ENCODE results near the gene TSKU.

Gene TSKU

DNA sequence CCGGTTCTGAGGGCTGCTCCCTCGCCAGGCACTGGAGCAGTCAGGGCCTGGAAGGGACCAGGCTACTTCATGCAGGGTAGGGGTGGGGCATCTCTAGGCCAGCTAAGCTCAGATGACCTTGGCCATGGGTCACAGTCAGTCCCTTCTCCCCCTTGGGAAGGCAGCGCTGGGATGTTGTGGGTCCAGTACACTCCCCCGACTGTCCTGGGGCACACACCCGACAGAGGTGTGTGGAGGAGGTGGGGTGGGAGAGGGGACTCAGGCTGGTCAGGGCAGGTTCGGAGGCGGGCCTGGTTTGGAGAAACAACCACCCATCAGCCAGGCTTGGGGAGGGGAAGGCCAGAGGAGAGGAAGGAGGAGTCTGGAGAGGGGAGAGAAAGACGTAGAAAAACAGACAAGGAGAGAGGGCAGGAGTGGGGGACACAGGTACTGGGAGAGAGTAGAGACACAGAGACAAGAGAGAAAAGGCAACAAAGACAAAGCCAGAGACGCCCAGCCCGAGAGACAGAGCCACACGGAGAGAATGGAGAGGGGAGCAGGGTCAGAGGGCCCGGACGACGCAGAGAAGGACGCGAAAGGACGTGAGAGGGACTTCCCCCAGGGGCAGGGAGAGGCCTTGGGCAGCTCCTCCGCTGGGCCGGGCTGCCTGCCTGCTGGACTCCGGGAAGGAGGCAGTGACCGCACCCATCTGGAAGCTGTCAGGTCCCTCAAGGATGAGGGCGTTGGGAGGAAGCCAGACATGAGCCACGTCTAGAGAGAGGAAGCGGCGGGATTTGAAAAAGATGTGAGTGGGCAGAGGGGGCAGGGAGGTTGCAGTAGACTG, 30.6 kb upstream of the TSKU start:
- DNase-seq: no peak

DNA sequence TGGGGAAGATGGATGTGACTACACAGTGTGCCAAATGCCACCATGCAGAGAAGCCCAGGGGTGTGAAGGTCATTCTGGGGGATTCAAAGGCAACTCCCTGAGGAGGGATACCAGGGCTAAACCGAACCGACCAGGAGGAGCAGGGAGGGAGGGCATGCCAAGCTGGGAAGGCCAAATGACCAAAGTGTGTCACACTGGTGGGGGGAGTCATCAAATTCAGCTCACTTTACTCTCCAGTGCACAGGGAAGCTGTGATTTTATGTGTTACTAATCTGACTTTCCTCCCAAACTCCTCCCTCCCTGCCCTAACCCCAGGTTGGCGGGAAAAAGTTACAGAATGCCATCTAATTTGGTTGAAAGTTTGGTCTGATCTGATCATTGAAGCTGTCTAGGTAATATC, 29.7 kb upstream of the TSKU start:
- DNase-seq: no peak

DNA sequence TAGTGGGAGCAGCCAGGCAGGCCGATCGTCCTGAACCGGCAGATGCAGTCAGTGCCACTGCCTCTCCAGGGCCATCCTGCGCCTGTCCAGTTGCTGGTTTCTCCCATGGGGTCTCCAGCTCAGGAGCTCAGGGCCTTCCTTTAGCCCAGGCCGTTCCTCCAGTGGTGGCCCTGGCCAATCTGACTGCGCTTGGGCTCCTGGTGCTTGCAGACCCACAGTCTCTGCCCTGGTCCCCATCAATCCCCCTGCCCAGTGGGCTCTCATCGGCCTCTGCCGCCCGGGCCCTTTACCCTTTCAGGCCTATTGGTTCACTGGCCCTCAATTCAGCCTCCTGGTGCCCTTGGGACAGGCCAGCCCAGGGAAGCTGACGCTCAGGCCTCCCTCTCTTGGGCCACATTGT, 29.2 kb upstream of the TSKU start:
- DNase-seq: no peak

DNA sequence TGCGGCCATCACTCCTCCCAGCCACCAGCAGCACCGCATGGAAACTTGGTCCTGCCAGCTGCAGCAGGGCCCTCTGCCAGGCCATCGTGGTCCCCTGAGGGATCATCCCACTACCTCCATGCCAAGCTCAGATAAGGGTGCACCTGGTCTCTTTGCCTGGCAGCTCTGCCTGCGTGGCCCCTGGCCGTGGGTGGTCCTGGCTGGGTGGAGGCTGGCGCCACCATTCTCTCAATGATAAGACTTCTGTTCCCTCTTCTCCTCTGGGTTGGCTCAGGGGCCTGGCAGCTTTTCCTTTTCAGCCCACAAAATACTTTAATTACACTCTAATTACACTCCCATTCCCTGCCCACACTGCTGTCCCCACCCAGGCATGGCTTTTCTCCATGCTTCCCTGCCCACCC, 26.8 kb upstream of the TSKU start:
- peak; percentile 67 for DNase-seq

DNA sequence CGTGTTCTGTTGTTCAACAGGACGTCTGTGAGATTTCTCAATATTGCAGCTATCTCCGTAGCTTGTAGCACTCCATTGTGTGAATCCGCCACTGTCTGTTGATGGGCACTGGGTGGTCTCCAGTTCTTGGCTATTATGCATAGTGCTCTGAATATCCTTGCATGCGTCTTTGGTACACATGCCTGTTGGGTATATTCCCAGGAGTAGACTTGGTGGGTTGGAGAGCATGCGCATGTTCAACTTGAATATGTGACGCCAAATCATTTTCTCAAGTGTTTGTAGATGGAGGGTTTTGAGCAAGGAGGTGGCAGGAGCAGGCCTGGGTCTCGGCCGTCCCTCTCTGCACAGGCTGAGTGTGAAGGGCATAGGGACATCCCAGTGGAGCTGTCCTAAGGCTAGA, 24.8 kb upstream of the TSKU start:
- DNase-seq: no peak

DNA sequence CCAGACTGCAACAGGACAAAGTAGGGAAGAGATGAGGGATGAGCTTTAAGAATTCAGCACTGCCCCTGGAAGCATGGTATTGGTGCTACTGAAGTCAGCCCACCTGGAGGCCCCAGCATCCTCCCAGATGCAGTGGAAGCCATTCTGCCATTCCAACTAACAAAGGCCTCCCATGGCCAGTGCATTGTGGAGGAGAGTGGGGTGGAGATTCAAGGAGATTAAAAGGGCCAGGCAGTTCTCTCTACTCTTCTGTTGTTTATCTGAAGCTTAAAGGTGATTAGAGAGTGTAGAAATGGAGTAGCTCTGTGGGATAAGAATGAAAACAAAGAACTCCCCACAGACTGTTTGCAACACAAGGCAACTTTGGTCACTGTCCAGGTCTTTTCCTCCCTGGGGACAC, 24.1 kb upstream of the TSKU start:
- DNase-seq: no peak

DNA sequence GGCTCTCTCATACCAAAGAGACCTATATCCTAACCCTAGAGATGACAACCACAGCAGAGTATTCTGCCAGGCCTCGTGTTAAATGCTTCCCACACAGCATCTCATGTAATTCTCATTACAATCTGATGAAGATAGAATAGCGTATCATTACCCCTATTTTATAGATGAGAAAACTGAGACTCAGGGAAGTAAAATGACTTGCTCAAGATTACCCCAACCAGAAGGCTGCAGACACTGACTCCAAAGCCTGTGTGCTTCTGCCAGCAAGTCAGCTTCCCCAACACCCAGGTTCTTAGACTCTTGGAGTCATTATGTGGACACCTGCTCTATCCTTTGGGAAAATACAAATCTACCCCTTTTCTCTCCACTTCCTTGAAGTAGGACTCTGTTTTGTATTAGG, 23.6 kb upstream of the TSKU start:
- no peak for DNase-seq

DNA sequence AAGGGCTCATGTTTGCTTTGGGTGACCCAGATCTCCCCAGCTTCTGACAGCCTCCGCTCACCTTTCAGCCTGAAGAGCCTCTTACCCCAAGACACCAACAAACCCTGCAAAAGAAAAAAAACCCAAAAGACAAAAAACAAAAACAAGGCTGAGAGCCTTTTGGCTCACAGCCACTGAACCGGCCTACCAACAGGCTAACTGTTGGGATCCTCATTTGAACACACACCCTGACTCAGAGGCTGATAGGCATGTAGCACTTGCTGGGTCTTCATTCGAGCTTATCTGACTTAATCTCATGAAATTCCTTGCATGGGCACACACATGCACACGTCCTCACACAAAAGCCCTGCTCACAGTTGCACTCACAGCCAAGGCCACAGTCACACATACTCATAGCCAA, 22.9 kb upstream of the TSKU start:
- no peak for DNase-seq

DNA sequence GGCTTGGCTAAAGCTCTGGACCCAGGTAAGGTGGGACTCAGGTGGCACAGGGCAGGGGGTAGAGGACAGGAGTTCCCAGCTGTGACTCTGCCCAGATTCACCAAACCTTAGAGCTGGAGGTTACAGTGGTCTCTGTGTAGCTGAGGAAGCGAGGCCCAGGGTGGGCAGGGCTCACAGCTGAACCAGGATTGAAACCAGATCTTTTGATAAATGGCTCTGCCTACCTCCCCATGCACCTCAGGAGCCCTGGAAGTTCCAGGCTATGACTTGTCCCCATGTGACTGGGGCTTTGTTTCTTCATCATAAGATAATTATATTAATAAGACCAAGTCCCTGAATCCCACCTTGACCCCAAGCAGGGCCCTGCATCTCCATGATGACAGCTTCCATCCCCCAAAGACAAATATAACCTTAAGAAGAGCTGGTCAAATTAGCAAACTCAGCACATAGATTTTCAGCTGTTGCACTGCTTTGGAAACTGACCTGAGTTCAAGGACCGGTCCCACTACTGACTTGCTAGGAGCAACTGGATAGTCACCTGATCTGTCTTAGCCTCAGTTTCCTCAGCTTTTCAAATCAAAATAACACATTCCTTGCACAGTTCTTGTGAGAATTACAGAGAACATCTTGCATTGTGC, 21.3 kb upstream of the TSKU start:
- DNase-seq: no peak

DNA sequence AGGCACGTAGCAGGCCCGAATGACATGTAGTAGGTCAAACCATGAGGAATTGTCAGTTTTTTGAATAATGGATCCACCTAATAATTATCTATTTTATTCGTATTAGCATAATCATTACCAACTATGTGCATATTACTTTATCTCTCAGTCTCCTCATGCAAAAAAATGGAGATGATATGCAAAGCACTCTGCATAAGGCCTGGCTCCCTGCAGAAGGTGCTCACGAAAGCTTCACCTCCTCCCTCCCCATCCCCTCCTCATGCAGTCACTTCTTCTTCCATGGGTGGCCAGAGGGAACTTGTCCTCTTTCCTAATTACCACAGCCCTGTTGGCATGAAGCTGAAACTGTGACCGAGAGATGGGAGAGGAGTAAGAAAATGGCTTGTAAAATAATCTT, 20.8 kb upstream of the TSKU start:
- no peak for DNase-seq

DNA sequence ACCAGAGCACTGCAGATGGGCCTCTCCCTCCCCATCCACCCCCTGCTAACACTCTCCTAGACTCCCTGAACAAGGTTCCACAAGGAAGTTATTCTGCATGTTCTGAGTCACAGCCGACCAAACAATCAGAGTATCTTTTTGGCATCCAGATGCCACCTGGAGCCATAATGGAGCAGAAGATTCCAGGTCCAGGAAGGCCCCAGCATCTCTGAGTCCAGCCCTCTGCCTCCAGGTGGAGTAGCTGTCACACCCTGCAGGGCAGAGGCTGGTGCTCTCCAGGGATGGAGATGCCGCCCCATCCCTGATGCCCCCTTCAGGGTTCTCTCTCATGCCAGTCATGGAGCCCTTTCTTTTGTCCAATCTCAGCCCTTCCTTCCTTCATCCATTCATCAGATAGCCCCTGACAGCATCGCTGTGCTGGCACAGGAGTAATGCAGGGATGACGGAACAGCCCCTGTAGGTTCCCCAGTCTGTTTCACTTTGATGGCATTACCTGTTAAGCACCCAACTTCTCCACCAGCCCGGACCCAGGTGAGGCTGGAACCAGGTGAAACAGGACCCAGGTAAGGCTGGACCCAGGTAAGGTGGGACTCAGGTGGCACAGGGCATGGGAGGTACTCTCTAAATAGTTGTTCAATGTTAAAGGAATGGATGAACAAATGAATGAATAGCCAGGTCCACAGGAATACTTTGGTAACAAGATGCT, 20.1 kb upstream of the TSKU start:
- DNase-seq: no peak

DNA sequence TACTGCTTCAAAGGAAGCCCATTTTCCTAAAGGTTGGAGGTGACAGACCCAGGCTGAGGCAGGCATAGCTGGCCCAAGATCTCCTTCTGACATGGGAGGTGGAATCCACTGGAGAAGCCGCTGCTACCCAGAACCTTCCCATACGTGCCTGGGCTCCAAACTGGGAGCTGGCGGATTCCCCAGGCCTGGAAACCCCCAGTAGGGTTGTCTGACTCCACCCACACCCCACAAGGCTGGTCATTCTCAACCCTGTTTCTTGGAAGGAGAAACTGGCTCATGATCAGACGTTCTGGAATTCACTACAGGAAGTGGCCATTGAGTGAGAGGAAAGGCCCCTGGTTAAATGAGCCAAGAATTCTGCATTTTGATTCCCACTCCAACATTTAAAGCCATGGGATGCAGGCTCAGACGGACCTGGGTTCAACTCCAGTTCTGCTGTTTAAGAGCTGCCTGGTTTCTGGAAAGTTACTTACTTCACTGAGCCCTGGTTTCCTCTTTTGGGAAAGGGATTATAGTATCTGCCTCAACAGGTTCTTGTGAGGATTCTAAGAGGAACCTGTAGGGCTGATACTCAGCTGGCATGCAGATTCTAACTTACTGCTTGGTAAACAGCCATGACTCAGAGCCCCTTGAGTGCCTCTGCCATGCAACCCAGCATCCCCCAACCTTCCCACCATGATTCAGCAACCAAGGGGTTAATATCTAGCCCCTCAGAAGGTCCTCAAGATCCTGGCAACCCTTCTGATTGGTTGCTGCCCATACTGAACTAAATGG, 19.4 kb upstream of the TSKU start:
- DNase-seq: no peak

DNA sequence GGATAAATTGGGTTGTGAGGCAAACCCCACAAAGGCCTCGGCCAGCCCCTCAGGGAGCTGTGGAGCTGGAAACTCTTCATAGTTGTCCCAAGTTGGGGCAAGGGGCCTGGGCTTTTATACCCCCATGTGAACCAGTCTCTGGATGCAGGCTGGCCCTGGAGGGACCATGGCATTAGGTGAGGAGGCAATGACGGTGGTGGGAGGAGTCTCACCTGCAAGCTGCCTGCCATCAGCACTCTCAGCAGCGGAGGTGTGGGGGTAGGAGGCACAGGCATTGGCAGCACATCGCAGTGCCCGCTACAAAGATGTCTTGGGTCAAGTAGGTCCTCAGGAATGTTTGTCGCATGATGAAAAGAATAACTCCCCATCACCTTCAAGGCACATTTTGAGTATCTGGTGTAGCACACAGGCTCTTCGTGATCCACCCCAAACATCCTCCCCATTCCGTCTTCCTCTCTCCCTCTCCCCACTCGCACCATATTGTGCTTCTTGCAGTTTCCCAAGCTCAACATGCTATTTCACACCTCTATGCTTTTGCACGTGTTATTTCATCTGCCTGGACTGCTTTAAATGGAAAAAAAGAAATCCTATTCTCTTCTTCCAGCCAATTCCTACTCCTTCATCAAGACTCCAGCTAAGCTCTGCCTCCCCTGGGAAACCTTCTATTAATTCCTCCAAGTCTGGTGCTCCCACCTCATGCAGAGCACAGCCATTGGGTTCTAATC, 18.1 kb upstream of the TSKU start:
- DNase-seq: no peak

DNA sequence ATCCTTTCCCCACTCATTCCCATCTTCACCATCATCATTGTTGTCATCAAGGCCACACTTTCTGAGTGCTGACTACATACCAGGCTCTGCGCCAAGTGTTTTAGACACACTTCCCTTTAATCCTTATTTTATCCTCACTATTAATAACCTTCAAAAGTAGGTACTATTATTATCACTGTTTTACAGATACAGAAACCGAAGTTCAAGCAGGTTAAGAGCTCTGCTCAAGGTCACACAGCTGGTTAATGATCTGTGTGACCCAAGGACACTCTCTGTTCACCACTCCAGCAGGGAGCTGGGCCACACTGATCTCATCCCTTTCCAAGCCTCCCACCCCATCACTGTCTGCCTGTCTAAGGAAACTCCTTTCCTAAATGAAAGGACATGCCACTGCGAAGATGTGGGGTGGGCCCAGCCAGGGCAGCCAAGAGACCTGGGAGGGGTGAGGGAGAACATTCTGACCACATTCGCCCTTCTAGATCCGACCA, 17.2 kb upstream of the TSKU start:
- DNase-seq: no peak

DNA sequence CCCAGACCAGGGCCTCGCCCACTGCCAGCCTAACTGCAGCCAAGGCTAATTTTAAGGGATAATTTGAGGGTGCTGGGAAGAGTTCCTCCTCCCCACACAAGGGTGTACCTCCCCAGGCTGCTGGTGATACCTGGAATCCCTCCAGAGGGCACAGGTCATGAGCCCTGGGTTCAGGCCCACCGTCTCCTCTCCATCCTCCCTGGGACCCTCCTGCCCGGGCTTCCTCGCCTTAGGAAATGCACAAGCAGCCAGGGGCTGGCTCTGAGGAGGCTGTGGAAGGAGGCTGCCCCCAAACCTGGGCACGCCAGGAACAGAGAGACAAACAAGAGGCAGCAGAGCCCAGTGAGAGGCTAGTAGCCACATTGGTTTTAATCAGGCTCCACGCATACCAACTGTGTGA, 16.6 kb upstream of the TSKU start:
- DNase-seq: no peak

DNA sequence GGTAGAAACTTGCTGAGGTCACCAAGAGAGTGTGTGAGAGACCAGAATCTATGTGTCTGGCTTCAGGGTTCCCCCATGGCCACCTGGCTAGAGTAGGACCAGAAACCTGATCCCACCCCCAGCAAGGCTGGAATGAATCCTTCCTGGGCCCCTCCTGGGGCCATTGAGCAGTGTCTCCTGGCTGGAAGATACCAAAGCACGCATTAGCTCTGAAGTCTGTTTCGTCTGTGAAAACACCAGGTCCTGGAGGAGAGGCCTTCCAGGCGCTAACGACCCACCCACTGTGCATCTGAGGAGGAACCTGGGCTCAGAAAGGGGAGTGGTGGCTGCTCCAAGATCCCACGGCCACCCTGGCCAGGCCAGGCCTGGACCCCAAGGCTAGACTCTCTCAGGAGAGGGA, 15.5 kb upstream of the TSKU start:
- DNase-seq: no peak

DNA sequence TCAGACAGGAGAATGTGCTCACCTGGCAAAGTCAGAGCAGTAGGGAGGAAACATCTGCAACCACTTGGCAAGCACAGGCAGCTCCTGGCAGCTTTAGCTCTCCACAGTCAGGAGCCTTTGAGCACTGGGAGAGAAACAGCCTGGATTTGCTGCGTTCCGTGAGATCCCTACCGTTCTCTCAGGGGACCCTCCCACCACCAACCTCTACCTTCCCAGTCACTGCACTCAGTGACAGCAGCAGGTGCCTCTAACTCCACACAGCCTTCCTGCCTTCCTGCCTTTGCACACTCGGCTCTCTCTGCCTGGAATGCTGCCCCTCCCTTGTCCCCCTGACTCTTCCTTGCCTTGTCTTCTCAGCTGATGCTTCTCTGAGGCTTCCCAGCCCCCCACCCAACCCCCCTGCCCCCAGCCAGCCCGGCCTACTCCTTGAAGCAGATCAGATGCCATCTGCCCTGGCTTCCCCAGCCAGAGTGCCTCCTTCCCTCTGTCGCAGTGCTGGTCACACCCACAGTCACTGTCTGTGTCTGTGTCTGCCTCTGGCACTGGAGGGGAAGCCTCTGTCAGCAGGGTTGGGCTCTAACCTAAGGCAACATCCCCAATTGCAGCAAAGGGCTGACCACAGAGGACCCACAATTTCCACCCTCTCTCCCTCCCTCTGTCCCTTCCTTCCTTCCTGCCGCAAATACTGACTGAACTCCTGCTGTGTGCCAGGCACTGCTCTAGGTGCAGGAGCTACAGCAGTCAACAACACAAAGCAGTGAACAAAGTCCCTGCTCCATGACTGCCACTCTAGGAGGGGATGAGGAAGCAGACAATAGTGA, 14.9 kb upstream of the TSKU start:
- DNase-seq: peak; percentile 50

DNA sequence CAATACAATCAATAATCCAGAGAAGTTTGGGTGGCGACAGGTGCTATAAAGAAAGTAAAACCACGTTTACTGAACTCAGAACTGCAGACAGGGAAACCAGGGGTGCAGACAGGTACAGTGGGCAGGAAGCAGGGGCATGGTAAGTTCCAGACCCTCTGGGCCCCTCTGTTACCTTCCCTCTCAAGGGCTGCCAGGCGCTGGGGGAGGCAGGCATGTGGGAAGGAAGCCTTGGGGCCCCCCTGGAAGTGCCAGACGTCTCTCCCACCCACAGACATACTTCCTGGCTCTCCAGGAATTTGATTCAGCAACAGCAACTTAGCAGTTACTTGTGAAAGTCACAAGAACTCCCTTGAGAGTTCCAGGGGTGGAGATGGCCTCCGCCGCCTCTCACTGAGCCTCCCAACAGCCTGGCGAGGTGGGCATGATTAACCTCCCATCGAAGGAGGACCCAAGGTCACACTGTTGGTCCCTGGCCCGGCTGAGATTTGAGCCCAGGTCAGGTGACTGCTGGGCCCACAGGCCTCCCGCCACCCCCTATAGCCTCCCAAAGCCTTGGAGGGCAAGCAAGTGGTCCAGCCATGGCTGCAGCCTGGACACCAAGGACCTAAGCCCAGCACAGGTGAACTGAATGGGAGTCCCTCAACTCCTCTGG, 14.1 kb upstream of the TSKU start:
- no peak for DNase-seq

DNA sequence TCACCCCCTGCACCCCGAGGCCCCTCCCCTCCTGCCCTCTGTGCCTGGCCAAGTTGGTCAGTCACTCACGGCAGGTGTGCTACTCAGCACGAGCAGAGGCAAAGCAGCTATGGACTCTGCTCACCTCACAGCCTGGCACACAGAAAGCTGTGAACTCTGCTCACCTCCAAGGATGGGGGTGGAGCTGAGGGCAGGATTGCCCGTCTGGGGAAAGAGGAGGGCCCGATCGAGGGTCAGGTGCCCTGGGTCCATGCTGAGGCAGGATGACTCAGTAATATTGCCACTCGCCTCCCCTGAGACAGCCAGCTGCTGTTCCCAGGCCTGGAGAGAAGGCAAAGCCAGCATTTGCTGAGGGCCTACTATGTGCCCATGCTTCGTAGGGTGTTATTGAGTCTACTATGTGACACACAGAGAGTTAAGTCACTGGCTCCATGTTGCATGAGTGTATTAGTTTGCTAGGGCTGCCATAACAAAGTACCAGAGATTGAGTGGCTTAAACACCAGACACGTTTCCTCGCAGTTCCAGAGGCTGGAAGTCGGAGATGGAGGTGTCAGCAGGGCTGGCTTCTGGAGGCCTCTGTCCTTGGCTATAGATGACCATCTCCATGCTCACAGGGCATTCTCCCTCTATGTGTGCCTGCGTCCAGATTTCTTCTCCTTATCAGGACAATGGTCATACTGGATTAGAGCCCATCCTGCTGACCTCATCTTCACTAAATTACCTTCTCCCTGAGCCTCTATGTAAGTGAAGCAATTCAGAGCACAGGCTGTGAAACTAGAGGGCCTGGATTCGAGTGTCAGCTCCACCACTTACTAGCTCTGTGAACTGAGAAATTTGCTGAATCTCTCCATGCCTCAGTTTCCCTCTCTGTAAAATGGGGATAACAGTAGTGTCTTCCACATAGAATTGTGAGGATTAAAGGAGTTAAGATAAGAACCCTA, 13.2 kb upstream of the TSKU start:
- no peak for DNase-seq

Measured in NCI-H1092 (cell line).